Measurements from ENCODE around the gene MRFAP1L1.

Gene MRFAP1L1

DNA sequence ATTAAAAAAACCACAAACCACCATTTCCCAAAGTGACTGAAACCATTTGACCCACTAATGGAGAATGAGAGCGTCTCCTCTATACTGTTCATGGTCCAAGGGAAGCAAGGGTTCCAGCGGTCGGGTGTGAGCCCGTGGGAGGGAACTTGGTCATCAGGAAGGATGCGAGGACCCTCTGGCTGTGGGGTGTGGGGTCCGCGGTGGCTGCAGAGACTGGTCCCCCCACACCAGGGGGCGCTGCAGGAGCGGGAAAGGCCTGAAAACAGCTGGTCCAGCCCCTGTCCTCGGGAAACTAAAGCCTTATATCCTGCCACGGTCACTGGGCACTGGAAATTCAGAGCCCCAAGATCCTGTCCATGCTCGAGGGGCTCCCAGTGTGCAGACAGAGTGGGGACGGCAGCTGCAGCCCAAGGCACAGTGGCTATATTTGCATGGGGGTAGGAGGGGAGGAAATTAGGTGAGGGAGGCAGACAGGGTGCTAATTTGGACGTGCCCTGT lies 10.6 kb upstream of the MRFAP1L1 start (continued):
- no peak for TF ChIP-seq ZFP3 (tag by site-specific recombination; IDR thresholded peaks at IDR 0.05; ENCODE audit: low read depth)
- TF ChIP-seq, protein P1, sequence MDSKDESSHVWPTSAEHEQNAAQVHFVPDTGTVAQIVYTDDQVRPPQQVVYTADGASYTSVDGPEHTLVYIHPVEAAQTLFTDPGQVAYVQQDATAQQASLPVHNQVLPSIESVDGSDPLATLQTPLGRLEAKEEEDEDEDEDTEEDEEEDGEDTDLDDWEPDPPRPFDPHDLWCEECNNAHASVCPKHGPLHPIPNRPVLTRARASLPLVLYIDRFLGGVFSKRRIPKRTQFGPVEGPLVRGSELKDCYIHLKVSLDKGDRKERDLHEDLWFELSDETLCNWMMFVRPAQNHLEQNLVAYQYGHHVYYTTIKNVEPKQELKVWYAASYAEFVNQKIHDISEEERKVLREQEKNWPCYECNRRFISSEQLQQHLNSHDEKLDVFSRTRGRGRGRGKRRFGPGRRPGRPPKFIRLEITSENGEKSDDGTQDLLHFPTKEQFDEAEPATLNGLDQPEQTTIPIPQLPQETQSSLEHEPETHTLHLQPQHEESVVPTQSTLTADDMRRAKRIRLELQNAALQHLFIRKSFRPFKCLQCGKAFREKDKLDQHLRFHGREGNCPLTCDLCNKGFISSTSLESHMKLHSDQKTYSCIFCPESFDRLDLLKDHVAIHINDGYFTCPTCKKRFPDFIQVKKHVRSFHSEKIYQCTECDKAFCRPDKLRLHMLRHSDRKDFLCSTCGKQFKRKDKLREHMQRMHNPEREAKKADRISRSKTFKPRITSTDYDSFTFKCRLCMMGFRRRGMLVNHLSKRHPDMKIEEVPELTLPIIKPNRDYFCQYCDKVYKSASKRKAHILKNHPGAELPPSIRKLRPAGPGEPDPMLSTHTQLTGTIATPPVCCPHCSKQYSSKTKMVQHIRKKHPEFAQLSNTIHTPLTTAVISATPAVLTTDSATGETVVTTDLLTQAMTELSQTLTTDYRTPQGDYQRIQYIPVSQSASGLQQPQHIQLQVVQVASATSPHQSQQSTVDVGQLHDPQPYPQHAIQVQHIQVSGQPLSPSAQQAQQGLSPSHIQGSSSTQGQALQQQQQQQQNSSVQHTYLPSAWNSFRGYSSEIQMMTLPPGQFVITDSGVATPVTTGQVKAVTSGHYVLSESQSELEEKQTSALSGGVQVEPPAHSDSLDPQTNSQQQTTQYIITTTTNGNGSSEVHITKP (tag by site-specific recombination; IDR thresholded peaks at IDR 0.05), result no peak
- TF ChIP-seq ZNF24 (tag by site-specific recombination; IDR thresholded peaks at IDR 0.05), result no peak
- no peak for TF ChIP-seq ZNF394 (tag by site-specific recombination; IDR thresholded peaks at IDR 0.05; ENCODE audit: borderline replicate concordance)
- TF ChIP-seq ZNF777 (tag by site-specific recombination; IDR thresholded peaks at IDR 0.05; ENCODE audit: borderline replicate concordance), result no peak

DNA sequence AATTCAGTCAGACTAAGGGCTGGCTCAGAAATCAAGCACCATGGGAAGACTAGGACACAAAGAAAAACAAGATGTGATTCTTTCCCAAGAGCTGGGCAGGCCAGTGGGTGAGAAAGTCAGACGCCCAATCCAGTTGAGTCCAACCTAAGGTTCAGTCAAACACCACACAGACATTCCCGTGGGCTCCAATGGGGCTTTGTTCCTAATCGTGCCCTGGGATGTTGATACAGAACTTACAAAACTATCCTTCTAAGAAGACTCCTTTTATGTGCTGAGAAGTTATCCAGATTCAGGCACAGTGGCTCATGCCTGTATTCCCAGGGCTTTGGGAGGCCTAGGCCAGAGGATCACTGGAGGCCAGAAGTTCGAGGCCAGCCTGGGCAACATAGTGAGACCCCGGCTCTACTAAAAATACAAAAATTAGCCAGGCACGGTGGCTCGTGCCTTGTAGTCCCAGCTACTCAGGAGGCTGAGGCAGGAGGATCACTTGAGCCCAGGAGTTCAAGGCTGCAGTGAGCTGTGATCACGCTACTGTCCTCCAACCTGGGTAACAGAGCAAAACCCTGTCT lies 10.0 kb upstream of the MRFAP1L1 start:
- H3K4me3 ChIP-seq (ENCODE audit: low read depth, low read length), result no peak overlapping the region
- H3K36me3 ChIP-seq (ENCODE audit: control insufficient read depth in 2 of 2, insufficient read depth in 1 of 2, low read length in 2 of 2), result no peaks in the 10 kb centered on the region; a peak in 1 of 3 replicates
- TF ChIP-seq SCRT2 (tag by site-specific recombination; IDR thresholded peaks at IDR 0.05), result 0 out of 2 replicates have a peak, but pooled peaks have one; percentile 15
- TF ChIP-seq ZNF521 (tag by site-specific recombination; IDR thresholded peaks at IDR 0.05), result no peak
- TF ChIP-seq ZNF121 (tag by site-specific recombination; IDR thresholded peaks at IDR 0.05), result peak; percentile 97
- no peaks in the 10 kb centered on the region for H3K9me3 ChIP-seq (ENCODE audit: control insufficient read depth, insufficient read depth, low read depth, low read length)
- POLR2A ChIA-PET, result no interaction called here
- no peak overlapping the region for H3K27ac ChIP-seq (ENCODE audit: extremely low read depth, low read depth, low read length)
- H3K4me1 ChIP-seq (ENCODE audit: control insufficient read depth, insufficient read depth, low read length), result no peaks in the 10 kb centered on the region
- CTCF ChIA-PET, result interaction anchor here (0.7 to 8.5 kb wide), 16 partner anchors 13 to 364 kb away, joined by 3 to 111 read pairs (median 4); partner anchors contain the start of gene GRPEL1

DNA sequence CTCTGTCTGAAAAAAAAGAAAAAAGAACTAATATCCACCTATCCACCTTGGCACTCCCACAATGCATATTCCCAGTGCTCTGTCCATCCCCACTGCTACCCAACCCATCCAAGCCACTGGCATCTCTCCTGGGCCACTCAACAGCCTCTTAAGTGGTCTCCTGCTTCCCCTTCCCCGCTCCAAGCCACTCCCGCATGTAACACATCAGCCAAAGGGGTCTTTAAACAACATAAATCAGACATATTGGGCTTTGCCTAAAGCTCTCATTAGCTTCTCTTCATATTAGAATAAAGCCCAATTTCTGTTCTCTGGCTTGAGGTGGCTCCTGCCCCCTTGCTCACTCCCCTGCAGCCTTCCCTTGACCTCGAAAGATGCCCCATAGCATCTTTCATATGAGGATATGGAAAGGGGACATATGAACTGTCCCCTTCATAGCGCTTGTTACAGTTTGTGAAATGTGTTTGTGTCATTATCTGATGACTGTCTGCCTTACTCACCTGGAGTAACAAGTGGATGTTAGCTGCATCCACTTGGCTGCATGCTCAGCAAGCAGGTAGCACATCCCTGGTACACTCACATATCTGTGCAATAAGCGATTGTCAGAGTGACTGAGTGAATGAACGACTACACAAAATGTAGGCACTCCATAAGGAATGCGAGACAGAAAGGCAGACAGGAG lies 9.4 kb upstream of the MRFAP1L1 start:
- Histone ChIP-seq H3K36me3 (ENCODE audit: control insufficient read depth in 2 of 2, insufficient read depth in 1 of 2, low read length in 2 of 2) (no peaks in the 10 kb centered on the region; a peak in 1 of 3 replicates), H3K4me3 (ENCODE audit: low read depth, low read length) (no peak overlapping the region), H3K4me1 (ENCODE audit: control insufficient read depth, insufficient read depth, low read length) (no peaks in the 10 kb centered on the region), H3K9me3 (ENCODE audit: control insufficient read depth, insufficient read depth, low read depth, low read length) (no peaks in the 10 kb centered on the region), H3K27ac (ENCODE audit: extremely low read depth, low read depth, low read length) (no peak overlapping the region)
- TF ChIP-seq FEZF1 (tag by site-specific recombination; IDR thresholded peaks at IDR 0.05) (no peak), TRIM28 (IDR thresholded peaks at IDR 0.05; ENCODE audit: borderline replicate concordance, low read length) (no peak), ZBTB17 (tag by site-specific recombination; IDR thresholded peaks at IDR 0.05) (peak; percentile 59; the same call in 1 of the 2 replicates), SCRT2 (tag by site-specific recombination; IDR thresholded peaks at IDR 0.05) (peak; percentile 90)
- ChIA-PET POLR2A (no interaction called here), CTCF (interaction anchor here (0.7 to 8.5 kb wide), 10 partner anchors 82 to 365 kb away, joined by 3 to 111 read pairs (median 5); partner anchors contain the start of gene GRPEL1)

DNA sequence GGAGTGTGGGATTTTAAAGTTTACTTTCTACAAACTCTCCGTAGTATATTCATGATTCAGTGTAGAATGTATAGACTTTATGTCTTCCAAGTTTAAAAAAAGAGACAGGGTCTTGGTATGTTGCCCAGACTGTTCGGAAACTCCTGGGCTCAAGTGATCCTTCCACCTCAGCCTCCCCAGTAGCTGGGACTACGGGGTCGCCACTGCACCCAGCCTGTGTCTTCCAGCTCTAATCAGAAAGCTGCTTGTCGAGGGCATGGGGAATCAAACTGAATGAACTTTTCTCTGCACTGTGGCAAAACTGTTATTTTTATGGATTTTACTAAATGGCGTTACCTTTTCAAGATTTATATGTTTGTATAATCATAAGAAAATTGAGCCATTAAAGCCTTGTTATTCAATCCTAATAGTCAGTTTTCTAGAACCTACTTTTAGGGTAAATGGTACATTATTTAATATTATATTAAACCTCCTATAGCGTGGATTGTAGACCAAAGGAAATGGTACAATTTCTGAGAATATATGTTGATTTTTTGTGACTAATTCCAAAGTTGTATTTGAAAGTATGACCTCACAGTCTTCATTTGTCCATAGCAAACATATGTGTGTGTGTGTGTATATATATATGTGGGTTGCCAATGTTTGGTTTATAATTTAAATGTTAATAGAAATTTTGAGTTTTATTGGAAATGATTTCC lies 7.4 kb upstream of the MRFAP1L1 start:
- CTCF ChIA-PET, result interaction anchor here (0.5 to 8.5 kb wide), 12 partner anchors 157 to 1016 kb away, joined by 3 to 111 read pairs (median 4); a partner anchor contains a TSS
- no peaks in the 10 kb centered on the region for H3K4me1 ChIP-seq (ENCODE audit: control insufficient read depth, insufficient read depth, low read length)

More for the DNA sequence above, 7.4 kb upstream of the MRFAP1L1 start:
- TF ChIP-seq ZNF660 (tag by site-specific recombination; IDR thresholded peaks at IDR 0.05) (no peak), ZXDB (tag by site-specific recombination; IDR thresholded peaks at IDR 0.05) (peak; percentile 51)
- Histone ChIP-seq H3K9me3 (ENCODE audit: control insufficient read depth, insufficient read depth, low read depth, low read length) (no peaks in the 10 kb centered on the region), H3K4me3 (ENCODE audit: low read depth, low read length) (peak overlapping the region; percentile 70), H3K27ac (ENCODE audit: extremely low read depth, low read depth, low read length) (peak overlapping the region; percentile 83; the same call in 1 of the 2 replicates), H3K36me3 (ENCODE audit: control insufficient read depth in 2 of 2, insufficient read depth in 1 of 2, low read length in 2 of 2) (no peaks in the 10 kb centered on the region; a peak in 1 of 3 replicates)
- POLR2A ChIA-PET, result interaction anchor here (0.7 to 1.2 kb wide), 4 partner anchors 43 to 351 kb away, joined by 3 to 6 read pairs (median 4); partner anchors contain the start of gene GRPEL1

Data from HEK293 (cell line).